ENCODE data around the gene DPH7.

GRCh38 chr9:137509198-137509597 is 69.5 kb downstream of the DPH7 start:
- TF ChIP-seq, protein P1, sequence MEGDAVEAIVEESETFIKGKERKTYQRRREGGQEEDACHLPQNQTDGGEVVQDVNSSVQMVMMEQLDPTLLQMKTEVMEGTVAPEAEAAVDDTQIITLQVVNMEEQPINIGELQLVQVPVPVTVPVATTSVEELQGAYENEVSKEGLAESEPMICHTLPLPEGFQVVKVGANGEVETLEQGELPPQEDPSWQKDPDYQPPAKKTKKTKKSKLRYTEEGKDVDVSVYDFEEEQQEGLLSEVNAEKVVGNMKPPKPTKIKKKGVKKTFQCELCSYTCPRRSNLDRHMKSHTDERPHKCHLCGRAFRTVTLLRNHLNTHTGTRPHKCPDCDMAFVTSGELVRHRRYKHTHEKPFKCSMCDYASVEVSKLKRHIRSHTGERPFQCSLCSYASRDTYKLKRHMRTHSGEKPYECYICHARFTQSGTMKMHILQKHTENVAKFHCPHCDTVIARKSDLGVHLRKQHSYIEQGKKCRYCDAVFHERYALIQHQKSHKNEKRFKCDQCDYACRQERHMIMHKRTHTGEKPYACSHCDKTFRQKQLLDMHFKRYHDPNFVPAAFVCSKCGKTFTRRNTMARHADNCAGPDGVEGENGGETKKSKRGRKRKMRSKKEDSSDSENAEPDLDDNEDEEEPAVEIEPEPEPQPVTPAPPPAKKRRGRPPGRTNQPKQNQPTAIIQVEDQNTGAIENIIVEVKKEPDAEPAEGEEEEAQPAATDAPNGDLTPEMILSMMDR (IDR thresholded peaks at IDR 0.05), result no peak
- no peak for TF ChIP-seq POLR2AphosphoS5 (IDR thresholded peaks at IDR 0.05; ENCODE audit: low read depth, low read length)
